ENCODE results near the gene PRKCE. TPM values are rescaled to one million over a fixed set of nuclear protein-coding genes. Genes with fewer than 3 reads are reported as not detected.

The PRKCE gene
- total and polyA plus RNA-seq, 4 donors, result 2.5 to 38.6 (median 5.8) TPM

GRCh38 chr2:46086578-46087070 is 435.1 kb downstream of the PRKCE start:
- Histone ChIP-seq H3K27ac (ENCODE audit: low read depth in 1 of 2, low read length in 2 of 2) (no peak overlapping the region), H3K4me3 (ENCODE audit: low read depth in 1 of 3, low read length in 3 of 3) (no peak overlapping the region), H3K36me3 (ENCODE audit: control insufficient read depth in 4 of 4, insufficient read depth in 3 of 4, low read depth in 1 of 4, low read length in 3 of 4) (peaks cover 0 to 18% (median 17%) of the 10 kb centered on the region in 4 donors), H3K4me1 (ENCODE audit: control insufficient read depth in 4 of 4, insufficient read depth in 4 of 4, low read length in 3 of 4) (no peaks in the 10 kb centered on the region), H3K27me3 (ENCODE audit: control insufficient read depth in 4 of 4, insufficient read depth in 4 of 4, low read length in 3 of 4) (no peaks in the 10 kb centered on the region), H3K9me3 (ENCODE audit: control insufficient read depth in 4 of 4, low read length in 3 of 4) (no peaks in the 10 kb centered on the region), H3K9ac (ENCODE audit: low read depth in 1 of 2, low read length in 2 of 2) (no peak overlapping the region)
- no peak for DNase-seq (ENCODE audit: low spot score)
- WGBS, result 76% methylated on average over 6 of the region's 6 CpGs
- TF ChIP-seq ATF3 (IDR thresholded peaks at IDR 0.05) (no peak), RAD21 (IDR thresholded peaks at IDR 0.05) (peak in 1 of 2 donors; percentile 35), NR2F2 (IDR thresholded peaks at IDR 0.05) (peak; percentile 91), RXRA (IDR thresholded peaks at IDR 0.05) (no peak)

- TF ChIP-seq FOXA2 (IDR thresholded peaks at IDR 0.05), result no peak
- no peak for TF ChIP-seq GABPA (IDR thresholded peaks at IDR 0.05 in 1 of 2, conservative IDR thresholded peaks at IDR 0.05 in 1 of 2)
- no peak for TF ChIP-seq TAF1 (conservative IDR thresholded peaks at IDR 0.05)
- no peak for TF ChIP-seq ATF3 (IDR thresholded peaks at IDR 0.05)
- TF ChIP-seq, protein P1, sequence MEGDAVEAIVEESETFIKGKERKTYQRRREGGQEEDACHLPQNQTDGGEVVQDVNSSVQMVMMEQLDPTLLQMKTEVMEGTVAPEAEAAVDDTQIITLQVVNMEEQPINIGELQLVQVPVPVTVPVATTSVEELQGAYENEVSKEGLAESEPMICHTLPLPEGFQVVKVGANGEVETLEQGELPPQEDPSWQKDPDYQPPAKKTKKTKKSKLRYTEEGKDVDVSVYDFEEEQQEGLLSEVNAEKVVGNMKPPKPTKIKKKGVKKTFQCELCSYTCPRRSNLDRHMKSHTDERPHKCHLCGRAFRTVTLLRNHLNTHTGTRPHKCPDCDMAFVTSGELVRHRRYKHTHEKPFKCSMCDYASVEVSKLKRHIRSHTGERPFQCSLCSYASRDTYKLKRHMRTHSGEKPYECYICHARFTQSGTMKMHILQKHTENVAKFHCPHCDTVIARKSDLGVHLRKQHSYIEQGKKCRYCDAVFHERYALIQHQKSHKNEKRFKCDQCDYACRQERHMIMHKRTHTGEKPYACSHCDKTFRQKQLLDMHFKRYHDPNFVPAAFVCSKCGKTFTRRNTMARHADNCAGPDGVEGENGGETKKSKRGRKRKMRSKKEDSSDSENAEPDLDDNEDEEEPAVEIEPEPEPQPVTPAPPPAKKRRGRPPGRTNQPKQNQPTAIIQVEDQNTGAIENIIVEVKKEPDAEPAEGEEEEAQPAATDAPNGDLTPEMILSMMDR (IDR thresholded peaks at IDR 0.05; ENCODE audit: low read depth, low read length, missing input control), result no peak
- no peak for TF ChIP-seq YY1 (IDR thresholded peaks at IDR 0.05)
- TF ChIP-seq, protein P2, sequence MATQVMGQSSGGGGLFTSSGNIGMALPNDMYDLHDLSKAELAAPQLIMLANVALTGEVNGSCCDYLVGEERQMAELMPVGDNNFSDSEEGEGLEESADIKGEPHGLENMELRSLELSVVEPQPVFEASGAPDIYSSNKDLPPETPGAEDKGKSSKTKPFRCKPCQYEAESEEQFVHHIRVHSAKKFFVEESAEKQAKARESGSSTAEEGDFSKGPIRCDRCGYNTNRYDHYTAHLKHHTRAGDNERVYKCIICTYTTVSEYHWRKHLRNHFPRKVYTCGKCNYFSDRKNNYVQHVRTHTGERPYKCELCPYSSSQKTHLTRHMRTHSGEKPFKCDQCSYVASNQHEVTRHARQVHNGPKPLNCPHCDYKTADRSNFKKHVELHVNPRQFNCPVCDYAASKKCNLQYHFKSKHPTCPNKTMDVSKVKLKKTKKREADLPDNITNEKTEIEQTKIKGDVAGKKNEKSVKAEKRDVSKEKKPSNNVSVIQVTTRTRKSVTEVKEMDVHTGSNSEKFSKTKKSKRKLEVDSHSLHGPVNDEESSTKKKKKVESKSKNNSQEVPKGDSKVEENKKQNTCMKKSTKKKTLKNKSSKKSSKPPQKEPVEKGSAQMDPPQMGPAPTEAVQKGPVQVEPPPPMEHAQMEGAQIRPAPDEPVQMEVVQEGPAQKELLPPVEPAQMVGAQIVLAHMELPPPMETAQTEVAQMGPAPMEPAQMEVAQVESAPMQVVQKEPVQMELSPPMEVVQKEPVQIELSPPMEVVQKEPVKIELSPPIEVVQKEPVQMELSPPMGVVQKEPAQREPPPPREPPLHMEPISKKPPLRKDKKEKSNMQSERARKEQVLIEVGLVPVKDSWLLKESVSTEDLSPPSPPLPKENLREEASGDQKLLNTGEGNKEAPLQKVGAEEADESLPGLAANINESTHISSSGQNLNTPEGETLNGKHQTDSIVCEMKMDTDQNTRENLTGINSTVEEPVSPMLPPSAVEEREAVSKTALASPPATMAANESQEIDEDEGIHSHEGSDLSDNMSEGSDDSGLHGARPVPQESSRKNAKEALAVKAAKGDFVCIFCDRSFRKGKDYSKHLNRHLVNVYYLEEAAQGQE (IDR thresholded peaks at IDR 0.05), result no peak
- TF ChIP-seq NR2F2 (IDR thresholded peaks at IDR 0.05), result no peak
- no peak for TF ChIP-seq JUND (IDR thresholded peaks at IDR 0.05)
- no peak for TF ChIP-seq RXRA (IDR thresholded peaks at IDR 0.05)
- no peak for TF ChIP-seq EGR1 (IDR thresholded peaks at IDR 0.05; ENCODE audit: low read depth in 2 of 2)
- no peak for TF ChIP-seq SP1 (IDR thresholded peaks at IDR 0.05)
- TF ChIP-seq, protein P3, sequence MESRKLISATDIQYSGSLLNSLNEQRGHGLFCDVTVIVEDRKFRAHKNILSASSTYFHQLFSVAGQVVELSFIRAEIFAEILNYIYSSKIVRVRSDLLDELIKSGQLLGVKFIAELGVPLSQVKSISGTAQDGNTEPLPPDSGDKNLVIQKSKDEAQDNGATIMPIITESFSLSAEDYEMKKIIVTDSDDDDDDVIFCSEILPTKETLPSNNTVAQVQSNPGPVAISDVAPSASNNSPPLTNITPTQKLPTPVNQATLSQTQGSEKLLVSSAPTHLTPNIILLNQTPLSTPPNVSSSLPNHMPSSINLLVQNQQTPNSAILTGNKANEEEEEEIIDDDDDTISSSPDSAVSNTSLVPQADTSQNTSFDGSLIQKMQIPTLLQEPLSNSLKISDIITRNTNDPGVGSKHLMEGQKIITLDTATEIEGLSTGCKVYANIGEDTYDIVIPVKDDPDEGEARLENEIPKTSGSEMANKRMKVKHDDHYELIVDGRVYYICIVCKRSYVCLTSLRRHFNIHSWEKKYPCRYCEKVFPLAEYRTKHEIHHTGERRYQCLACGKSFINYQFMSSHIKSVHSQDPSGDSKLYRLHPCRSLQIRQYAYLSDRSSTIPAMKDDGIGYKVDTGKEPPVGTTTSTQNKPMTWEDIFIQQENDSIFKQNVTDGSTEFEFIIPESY (IDR thresholded peaks at IDR 0.05), result no peak
- no peak for TF ChIP-seq FOXA1 (IDR thresholded peaks at IDR 0.05)
- Histone ChIP-seq H3K27me3 (ENCODE audit: control insufficient read depth in 4 of 4, insufficient read depth in 4 of 4, low read length in 3 of 4) (no peaks in the 10 kb centered on the region), H3K9me3 (ENCODE audit: control insufficient read depth in 4 of 4, low read length in 3 of 4) (no peaks in the 10 kb centered on the region), H3K36me3 (ENCODE audit: control insufficient read depth in 4 of 4, insufficient read depth in 3 of 4, low read depth in 1 of 4, low read length in 3 of 4) (peaks cover 0 to 18% (median 17%) of the 10 kb centered on the region in 4 donors), H3K4me3 (ENCODE audit: low read depth in 1 of 3, low read length in 3 of 3) (no peak overlapping the region), H3K4me1 (ENCODE audit: control insufficient read depth in 4 of 4, insufficient read depth in 4 of 4, low read length in 3 of 4) (no peaks in the 10 kb centered on the region), H3K9ac (ENCODE audit: low read depth in 1 of 2, low read length in 2 of 2) (no peak overlapping the region), H3K27ac (ENCODE audit: low read depth in 1 of 2, low read length in 2 of 2) (no peak overlapping the region)
- no peak for DNase-seq (ENCODE audit: low spot score)
- WGBS, result 95% methylated on average over 4 of the region's 4 CpGs
Measured at GRCh38 chr2:46087492-46087891, 436.0 kb downstream of the PRKCE start.

All from liver (tissue), 9 donors.